Endothelial cell of umbilical vein (primary cell): ENCODE data around the gene MAEA.
"Not testable (repeated sequence)": the region's sequence is repeated elsewhere in the genome, so short reads cannot be mapped to it uniquely, and the experiment has no call there.

Source experiments
- POLR2A ChIP-seq: IDR thresholded peaks from 2 replicates; pipeline ENCODE4 v1.6.1; 2012; ENCODE audit warnings: low read depth, mild to moderate bottlenecking, control low read depth, low read length
- TF ChIP-seq, protein P1 (sequence below), 2 donors: IDR thresholded peaks; 1 replicate in 1 of 2; 2 replicates in 1 of 2; pipeline ENCODE4 v1.5.1; 2011; ENCODE audit warnings: low read length in 2 of 2, mild to moderate bottlenecking in 2 of 2, moderate library complexity in 2 of 2, control low read depth in 1 of 2, inconsistent platforms in 1 of 2, low read depth in 1 of 2; ENCODE audit not compliant: insufficient read depth in 1 of 2; ENCODE audit errors: extremely low read depth in 1 of 2

DNA sequence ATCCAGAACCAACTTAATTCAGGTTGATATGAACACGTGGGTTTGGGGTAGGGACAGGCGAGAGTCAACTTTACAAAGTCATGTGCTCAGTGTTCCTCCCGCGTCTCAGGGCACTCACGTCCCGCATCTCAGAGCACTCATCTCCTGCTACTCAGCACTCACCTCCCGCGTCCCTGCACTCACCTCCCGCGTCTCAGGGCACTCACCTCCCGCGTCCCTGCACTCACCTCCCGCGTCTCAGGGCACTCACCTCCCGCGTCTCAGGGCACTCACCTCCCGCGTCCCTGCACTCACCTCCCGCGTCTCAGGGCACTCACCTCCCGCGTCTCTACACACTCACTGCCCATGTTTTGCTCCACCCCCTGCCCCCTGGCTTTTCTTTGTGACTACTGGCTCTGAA is 82.9 kb downstream of the MAEA start:
- not testable (repeated sequence) for TF ChIP-seq POLR2A
- TF ChIP-seq, protein P1, sequence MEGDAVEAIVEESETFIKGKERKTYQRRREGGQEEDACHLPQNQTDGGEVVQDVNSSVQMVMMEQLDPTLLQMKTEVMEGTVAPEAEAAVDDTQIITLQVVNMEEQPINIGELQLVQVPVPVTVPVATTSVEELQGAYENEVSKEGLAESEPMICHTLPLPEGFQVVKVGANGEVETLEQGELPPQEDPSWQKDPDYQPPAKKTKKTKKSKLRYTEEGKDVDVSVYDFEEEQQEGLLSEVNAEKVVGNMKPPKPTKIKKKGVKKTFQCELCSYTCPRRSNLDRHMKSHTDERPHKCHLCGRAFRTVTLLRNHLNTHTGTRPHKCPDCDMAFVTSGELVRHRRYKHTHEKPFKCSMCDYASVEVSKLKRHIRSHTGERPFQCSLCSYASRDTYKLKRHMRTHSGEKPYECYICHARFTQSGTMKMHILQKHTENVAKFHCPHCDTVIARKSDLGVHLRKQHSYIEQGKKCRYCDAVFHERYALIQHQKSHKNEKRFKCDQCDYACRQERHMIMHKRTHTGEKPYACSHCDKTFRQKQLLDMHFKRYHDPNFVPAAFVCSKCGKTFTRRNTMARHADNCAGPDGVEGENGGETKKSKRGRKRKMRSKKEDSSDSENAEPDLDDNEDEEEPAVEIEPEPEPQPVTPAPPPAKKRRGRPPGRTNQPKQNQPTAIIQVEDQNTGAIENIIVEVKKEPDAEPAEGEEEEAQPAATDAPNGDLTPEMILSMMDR (IDR thresholded peaks at IDR 0.05; ENCODE audit: extremely low read depth in 1 of 2, insufficient read depth in 1 of 2, low read depth in 1 of 2, low read length in 2 of 2): not testable (repeated sequence)
